Right atrium auricular region (tissue), 2 donors: ENCODE data around the gene ZSWIM3. TPM values are rescaled to one million over a fixed set of nuclear protein-coding genes. Genes with fewer than 3 reads are reported as not detected.

ENCODE experiments used
- DNase-seq: peaks from one replicate; pipeline ENCODE4 v3.0.0-alpha.2; 2019; ENCODE audit warnings: low spot score
- H3K27ac ChIP-seq, 2 donors: fragments of 200-600 bp; sonication (generic); 1 replicate in 1 of 2; 2 replicates in 1 of 2; pipeline ENCODE4 v1.5.1; 2016 to 2019
- H3K27me3 ChIP-seq, 2 donors: fragments of 200-600 bp; sonication (generic); one replicate each; pipeline versions ENCODE4 v1.5.1 to v1.6.0; 2017 to 2019
- H3K36me3 ChIP-seq: fragments of 200-600 bp; sonication (generic); one replicate; pipeline ENCODE4 v1.5.1; 2016
- H3K4me1 ChIP-seq, 2 donors: fragments of 200-600 bp; sonication (generic); one replicate each; pipeline versions ENCODE4 v1.5.1 to v1.6.0; 2017 to 2019
- H3K4me3 ChIP-seq, 2 donors: fragments of 200-600 bp; sonication (generic); 1 replicate in 1 of 2; 2 replicates in 1 of 2; pipeline ENCODE4 v1.5.1; 2017 to 2019; ENCODE audit warnings: mild to moderate bottlenecking in 1 of 2, moderate library complexity in 1 of 2
- H3K9me3 ChIP-seq, 2 donors: fragments of 200-600 bp; sonication (generic); one replicate each; pipeline ENCODE4 v1.5.1; 2019
- total RNA-seq, 2 donors: library from RNA; depleted of rRNA; stranded (reverse); fragments of >200 nt; gene quantifications; one replicate each; pipeline ENCODE4 v1.1.0, GENCODE V29; 2016
- TF ChIP-seq, protein P1 (sequence below), 2 donors: fragments of 200-600 bp; sonication (generic); IDR thresholded peaks; one replicate each; pipeline ENCODE4 v1.5.1; 2019; ENCODE audit warnings: antibody characterized with exemption in 2 of 2

ZSWIM3 gene
- total RNA-seq, 2 donors from 2014 or later = 2.4 to 3.7 TPM

DNA sequence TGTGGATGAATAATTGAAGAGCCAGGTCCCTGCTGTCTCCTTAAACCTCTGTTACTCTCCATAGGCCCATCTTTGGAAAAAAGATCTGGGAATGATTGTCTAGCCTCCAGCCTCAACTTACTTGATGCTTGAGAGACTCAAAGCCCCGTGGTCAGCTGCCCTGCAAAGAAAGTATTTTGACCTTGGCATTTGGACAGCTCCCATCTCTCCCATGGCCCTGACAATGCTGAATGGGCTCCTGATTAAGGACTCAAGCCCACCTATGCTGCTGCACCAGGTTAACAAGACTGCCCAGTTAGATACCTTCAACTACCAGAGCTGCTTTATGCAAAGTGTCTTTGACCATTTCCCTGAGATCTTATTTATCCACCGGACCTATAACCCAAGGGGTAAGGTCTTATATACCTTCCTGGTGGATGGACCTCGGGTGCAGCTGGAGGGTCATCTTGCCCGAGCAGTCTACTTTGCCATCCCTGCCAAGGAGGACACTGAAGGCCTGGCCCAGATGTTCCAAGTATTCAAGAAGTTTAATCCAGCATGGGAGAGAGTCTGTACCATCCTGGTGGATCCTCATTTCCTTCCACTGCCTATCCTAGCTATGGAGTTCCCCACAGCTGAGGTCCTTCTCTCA lies 25.2 kb downstream of the ZSWIM3 start:
- Histone ChIP-seq H3K36me3 (peaks cover 16% of the 10 kb centered on the region), H3K9me3 (no peaks in the 10 kb centered on the region), H3K4me1 (peaks cover 0 to 26% of the 10 kb centered on the region in 2 donors), H3K27ac (no peak overlapping the region), H3K27me3 (no peaks in the 10 kb centered on the region), H3K4me3 (no peak overlapping the region)
- TF ChIP-seq, protein P1, sequence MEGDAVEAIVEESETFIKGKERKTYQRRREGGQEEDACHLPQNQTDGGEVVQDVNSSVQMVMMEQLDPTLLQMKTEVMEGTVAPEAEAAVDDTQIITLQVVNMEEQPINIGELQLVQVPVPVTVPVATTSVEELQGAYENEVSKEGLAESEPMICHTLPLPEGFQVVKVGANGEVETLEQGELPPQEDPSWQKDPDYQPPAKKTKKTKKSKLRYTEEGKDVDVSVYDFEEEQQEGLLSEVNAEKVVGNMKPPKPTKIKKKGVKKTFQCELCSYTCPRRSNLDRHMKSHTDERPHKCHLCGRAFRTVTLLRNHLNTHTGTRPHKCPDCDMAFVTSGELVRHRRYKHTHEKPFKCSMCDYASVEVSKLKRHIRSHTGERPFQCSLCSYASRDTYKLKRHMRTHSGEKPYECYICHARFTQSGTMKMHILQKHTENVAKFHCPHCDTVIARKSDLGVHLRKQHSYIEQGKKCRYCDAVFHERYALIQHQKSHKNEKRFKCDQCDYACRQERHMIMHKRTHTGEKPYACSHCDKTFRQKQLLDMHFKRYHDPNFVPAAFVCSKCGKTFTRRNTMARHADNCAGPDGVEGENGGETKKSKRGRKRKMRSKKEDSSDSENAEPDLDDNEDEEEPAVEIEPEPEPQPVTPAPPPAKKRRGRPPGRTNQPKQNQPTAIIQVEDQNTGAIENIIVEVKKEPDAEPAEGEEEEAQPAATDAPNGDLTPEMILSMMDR (IDR thresholded peaks at IDR 0.05) = no peak
- DNase-seq = no peak

DNA sequence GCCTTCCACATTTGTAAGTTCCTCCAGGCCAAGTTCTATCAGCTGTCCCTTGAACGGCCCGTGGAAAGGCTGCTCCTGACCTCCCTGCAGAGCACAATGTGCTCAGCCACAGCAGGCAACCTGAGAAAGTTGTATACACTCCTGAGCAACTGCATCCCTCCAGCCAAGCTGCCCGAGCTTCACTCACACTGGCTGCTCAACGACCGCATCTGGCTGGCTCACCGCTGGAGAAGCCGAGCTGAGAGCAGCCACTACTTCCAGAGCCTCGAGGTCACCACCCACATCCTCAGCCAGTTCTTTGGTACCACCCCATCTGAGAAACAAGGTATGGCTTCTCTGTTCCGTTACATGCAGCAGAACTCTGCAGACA lies 25.7 kb downstream of the ZSWIM3 start:
- Histone ChIP-seq H3K27me3 (no peaks in the 10 kb centered on the region), H3K9me3 (no peaks in the 10 kb centered on the region), H3K36me3 (peaks cover 11% of the 10 kb centered on the region), H3K27ac (no peak overlapping the region), H3K4me3 (no peak overlapping the region), H3K4me1 (peaks cover 0 to 26% of the 10 kb centered on the region in 2 donors)
- no peak for DNase-seq
- TF ChIP-seq, protein P1 (IDR thresholded peaks at IDR 0.05) = no peak

DNA sequence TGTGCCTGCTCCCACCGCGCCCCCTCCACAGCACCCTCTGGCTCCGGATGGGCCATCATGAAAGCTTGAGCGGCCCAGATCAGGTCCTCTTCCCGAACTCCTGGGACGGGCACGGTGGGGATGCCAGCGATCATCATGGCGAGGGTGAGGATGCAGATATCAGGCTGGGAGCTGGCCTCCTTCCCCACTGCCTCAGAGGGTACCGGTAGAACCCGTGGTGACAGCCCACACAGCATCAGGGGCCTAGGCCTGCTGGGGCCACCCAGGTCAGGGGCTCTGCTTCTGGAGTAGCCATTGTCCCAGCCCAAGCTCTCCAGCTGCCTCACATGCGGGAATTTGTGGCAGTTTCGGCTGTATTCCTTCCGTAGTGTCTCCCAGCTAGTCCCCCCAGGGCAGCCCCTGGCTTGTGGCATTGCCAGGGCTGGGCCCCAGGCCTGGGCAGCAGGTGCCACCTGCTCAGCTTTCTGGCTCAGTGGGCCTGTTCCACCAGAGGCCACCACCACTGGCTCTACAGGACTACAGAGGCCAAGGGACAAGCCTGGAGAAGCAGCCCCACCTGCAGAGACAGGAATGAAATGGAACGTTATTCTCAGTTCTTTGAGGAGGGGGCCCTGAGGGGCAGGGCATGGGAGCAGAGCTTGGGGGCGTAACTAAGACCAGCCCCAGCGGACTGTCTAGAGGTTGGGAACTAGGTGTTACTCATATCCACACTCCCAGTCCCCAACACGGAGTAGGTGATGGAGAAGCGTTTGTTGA lies 29.4 kb downstream of the ZSWIM3 start:
- DNase-seq = no peak
- H3K4me1 ChIP-seq = peaks cover 0 to 29% of the 10 kb centered on the region in 2 donors
- H3K27me3 ChIP-seq = no peaks in the 10 kb centered on the region
- H3K9me3 ChIP-seq = no peaks in the 10 kb centered on the region
- no peak overlapping the region for H3K4me3 ChIP-seq
- no peak overlapping the region for H3K27ac ChIP-seq
- TF ChIP-seq, protein P1 (IDR thresholded peaks at IDR 0.05) = no peak
- H3K36me3 ChIP-seq = peaks cover 9% of the 10 kb centered on the region

DNA sequence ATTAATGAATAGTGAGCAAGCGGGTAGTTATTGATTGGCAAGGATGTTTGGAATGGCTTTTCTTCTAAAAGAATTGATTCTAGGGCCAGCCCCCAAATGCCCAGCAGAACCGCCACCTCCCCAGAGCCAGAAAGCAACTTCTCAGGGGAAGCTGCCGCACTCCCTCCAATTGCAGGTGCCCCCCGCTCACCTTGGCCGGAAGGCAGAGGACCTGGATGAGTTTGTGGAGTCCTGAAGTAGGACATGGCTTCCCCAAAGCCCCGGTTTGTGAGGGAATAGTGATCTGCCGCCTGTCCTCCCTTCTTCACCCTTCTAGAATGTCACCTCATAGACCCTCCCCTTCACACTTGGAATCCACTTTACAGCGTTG lies 29.9 kb downstream of the ZSWIM3 start, which contains the start of gene SPATA25:
Gene SPATA25 (minus strand): TSS at position 277 of the 370 bp plus-strand sequence. CDS start 32 bp downstream, at position 245.
- Histone ChIP-seq H3K27me3 (no peaks in the 10 kb centered on the region), H3K4me3 (no peak within 1 kb of the TSS), H3K4me1 (peaks cover 0 to 31% of the 10 kb centered on the region in 2 donors), H3K9me3 (no peaks in the 10 kb centered on the region), H3K27ac (no peak within 1 kb of the TSS), H3K36me3 (peaks cover 9% of the 10 kb centered on the region)
- TF ChIP-seq, protein P1 (IDR thresholded peaks at IDR 0.05) = no peak
- DNase-seq = no peak

DNA sequence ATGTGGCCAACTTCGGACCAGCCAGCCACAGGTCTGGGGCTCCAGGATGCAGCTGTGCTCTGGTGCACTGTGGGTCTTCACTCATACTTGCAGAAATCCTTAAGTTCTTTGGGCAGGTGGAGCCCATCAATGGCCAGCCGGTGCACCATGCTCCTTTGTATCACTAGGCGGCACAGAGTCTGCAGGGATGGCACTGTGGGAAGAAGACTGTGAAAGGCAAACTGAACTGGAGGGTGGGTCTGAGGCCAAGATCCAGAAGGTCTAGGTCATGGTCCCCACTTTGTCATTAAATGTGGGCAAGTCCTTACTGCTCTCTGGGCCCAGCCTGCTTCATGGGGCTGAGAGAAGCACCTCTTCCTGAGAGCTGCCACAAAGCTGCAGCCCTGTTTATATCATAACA lies 31.3 kb downstream of the ZSWIM3 start:
- Histone ChIP-seq H3K27ac (no peak overlapping the region), H3K36me3 (peaks cover 12% of the 10 kb centered on the region), H3K27me3 (no peaks in the 10 kb centered on the region), H3K9me3 (no peaks in the 10 kb centered on the region), H3K4me3 (no peak overlapping the region), H3K4me1 (peaks cover 0 to 38% of the 10 kb centered on the region in 2 donors)
- DNase-seq = no peak
- TF ChIP-seq, protein P1 (IDR thresholded peaks at IDR 0.05) = no peak
